ENCODE measurements around the gene GPRIN1.

GPRIN1 gene
- 1.6 to 8.4 (median 5.4) reads per million in 9 experiments for total RNA-seq

DNA sequence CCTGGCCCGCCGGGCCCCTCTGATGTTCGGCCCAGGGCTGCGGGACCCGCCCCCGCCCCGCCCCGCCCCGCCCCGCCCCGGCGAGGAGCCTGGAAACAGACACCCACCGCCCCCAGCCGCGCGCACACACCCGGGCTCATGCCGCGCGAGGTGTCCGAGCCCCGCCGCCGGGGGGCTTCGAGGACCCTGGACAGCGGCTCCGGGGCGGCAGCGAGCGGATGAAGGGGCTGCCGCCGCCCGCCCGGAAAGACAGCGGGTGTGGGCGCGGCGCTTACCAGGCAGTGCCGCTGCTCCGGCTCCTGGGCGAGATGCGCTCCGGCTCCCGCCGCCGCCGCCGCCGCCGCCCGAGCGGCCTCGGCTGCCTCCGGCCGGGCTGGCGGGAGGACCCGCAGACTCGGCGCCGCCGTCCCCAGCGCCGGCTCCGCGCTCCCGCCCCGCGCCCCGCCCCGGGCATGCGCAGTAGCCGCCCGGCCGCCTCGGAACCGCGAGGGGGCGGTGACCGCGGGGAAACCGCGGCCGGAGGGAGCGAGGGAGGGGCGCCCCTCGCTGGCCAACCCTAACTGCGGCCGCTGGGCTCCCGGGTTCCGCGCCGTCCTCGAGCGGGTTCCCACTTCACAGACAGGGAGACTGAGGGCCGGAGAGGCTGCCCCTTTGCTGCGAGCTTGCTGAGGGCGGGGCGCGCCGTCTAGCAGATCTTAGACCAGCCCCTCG lies at the start of gene GPRIN1:
GPRIN1 (minus strand) TSS at position 433 of the 711 bp plus-strand sequence. CDS start 10,322 bp downstream, outside the sequence.
- Mint-ChIP-seq H3K4me1 (ENCODE audit: low read depth in 2 of 2) (peaks cover 10 to 13% of the 10 kb centered on the region in 2 donors), H3K36me3 (ENCODE audit: insufficient read depth) (peaks cover 21% of the 10 kb centered on the region), H3K27ac (peak within 1 kb of the TSS in 1 of 2 donors; percentile 76), H3K27me3 (peaks cover 22 to 24% of the 10 kb centered on the region in 2 donors), H3K4me3 (peak within 1 kb of the TSS; percentile 82 to 91), H3K9me3 (no peaks in the 10 kb centered on the region)
- DNase-seq (peak; percentile 25 to 39 (median 30)), ATAC-seq (replicated peaks) (peak; percentile 76)

DNA sequence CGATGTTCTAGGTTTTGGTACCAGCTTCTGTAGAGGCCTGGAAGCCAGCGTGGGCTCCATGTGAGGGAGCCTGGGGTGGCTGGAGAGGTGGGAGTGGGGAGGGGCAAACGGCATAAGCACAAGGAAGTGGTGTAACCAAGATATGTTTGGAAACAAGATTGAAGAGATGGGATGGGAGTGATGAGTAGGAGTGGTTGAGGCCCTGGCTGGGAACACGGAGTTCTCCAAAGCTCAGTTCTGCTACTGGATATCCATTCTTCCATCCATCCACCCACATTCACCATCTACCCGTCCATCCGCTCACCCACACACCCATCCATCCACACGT lies 49.5 kb upstream of the GPRIN1 start:
- Mint-ChIP-seq H3K9me3 (no peaks in the 10 kb centered on the region), H3K27me3 (peaks cover 17 to 29% of the 10 kb centered on the region in 2 donors), H3K36me3 (ENCODE audit: insufficient read depth) (peaks cover 11% of the 10 kb centered on the region), H3K27ac (peak overlapping the region; percentile 75 to 87), H3K4me1 (ENCODE audit: low read depth in 2 of 2) (peaks cover 28 to 32% of the 10 kb centered on the region in 2 donors), H3K4me3 (peak overlapping the region; percentile 76 to 83)
- ATAC-seq (replicated peaks) (no peak), DNase-seq (no peak)

DNA sequence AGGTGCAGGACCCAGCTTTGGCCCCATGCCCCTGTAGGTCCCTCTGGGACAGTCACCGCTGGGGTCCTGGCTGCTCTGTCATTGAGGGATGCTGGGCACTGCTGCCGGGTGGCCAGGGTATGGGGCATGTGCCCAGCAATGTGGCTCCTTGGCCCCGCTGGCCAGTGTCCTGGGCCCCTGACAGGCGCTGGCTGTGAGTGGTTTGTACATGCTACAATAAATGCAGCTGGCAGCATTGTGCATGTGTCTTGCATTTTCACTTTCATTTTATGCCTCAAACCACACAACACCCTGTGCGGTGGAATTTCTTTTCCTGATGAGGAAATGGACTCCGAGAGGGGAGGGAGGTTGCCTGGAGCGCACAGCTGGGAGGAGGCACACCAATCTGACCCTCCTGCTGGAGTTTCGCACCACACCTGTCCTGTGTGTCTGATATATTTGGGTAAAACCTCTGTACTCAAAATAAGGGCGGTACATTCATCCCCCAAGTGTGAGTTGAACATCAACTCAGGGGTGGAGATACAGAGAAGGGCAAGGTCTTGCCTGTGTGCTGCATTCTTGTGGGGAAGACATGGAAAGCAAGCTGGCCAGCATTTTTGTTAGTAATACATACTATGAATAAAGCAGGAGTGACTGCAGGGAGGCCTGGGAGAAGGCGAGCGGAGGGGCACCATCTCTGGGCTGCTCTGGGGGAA lies 49.0 kb upstream of the GPRIN1 start:
- peak overlapping the region; percentile 75 to 87 for H3K27ac Mint-ChIP-seq
- H3K4me1 Mint-ChIP-seq (ENCODE audit: low read depth in 2 of 2) = peaks cover 28 to 32% of the 10 kb centered on the region in 2 donors
- peak overlapping the region; percentile 76 to 83 for H3K4me3 Mint-ChIP-seq
- H3K36me3 Mint-ChIP-seq (ENCODE audit: insufficient read depth) = peaks cover 11% of the 10 kb centered on the region
- DNase-seq (no peak), ATAC-seq (replicated peaks) (peak; percentile 41)
- H3K9me3 Mint-ChIP-seq = no peaks in the 10 kb centered on the region
- peaks cover 12 to 24% of the 10 kb centered on the region in 2 donors for H3K27me3 Mint-ChIP-seq

DNA sequence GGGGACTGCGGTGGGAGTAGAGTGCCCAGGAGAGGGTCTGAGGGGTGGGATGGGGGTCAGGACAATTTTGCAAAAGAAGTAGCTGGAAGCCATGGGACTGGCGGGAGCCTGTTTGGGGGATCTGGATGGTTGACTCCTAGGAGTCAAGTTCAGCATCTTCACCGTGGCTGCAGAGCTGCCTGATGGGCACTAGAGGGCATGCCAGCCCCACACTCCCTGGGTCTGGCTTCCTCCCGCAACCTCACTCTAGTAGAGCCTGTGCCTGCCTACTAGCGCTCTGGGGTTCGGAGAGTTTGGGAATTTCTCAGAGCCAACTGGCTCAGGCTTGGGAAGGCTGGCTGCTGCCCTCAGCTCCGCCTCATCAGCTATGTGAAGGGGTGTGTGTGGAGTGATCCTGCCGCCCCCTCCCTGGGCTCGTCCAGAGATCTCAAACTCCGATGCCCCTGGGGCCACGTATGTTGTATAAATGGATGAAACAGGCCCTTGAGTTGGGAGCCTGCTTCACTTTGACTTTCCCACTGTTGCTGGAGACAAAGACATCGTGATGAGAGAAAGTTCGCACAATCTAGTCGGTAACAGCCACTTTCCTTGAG lies 48.1 kb upstream of the GPRIN1 start:
- H3K27me3 Mint-ChIP-seq = peaks cover 5 to 16% of the 10 kb centered on the region in 2 donors
- H3K4me3 Mint-ChIP-seq = peak overlapping the region; percentile 76 to 83
- ATAC-seq (replicated peaks) = peak; percentile 61
- H3K9me3 Mint-ChIP-seq = no peaks in the 10 kb centered on the region
- H3K4me1 Mint-ChIP-seq (ENCODE audit: low read depth in 2 of 2) = peaks cover 36 to 40% of the 10 kb centered on the region in 2 donors
- peak; percentile 56 to 62 (median 57) for DNase-seq
- peaks cover 11% of the 10 kb centered on the region for H3K36me3 Mint-ChIP-seq (ENCODE audit: insufficient read depth)
- no peak overlapping the region for H3K27ac Mint-ChIP-seq

DNA sequence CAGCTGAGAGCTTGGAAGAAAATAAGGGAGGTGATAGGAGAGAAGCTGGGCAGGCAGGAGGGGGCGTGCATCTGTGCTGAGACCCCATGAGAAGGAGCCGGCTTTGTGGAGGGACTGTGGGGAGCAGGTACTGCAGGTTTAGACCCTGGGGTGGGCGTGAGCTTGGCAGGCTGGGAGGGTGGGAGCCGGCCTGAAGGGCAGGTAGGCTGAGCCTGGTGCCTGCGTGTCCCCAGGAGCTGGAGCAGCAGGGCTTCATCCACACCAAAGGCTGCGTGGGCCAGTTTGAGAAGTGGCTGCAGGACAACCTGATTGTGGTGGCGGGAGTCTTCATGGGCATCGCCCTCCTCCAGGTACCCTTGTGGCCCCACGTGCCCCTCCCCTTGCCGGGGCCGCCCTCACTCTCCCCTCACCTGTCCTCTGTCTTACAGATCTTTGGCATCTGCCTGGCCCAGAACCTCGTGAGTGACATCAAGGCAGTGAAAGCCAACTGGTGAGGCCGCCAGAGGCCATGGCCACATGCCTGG lies 46.6 kb upstream of the GPRIN1 start:
- Mint-ChIP-seq H3K36me3 (ENCODE audit: insufficient read depth) (peaks cover 11% of the 10 kb centered on the region), H3K9me3 (no peaks in the 10 kb centered on the region), H3K4me1 (ENCODE audit: low read depth in 2 of 2) (peaks cover 51 to 52% of the 10 kb centered on the region in 2 donors), H3K27ac (peak overlapping the region in 1 of 2 donors; percentile 65), H3K27me3 (peaks cover 2 to 4% of the 10 kb centered on the region in 2 donors), H3K4me3 (no peak overlapping the region)
- ATAC-seq (replicated peaks) = no peak
- DNase-seq = no peak

DNA sequence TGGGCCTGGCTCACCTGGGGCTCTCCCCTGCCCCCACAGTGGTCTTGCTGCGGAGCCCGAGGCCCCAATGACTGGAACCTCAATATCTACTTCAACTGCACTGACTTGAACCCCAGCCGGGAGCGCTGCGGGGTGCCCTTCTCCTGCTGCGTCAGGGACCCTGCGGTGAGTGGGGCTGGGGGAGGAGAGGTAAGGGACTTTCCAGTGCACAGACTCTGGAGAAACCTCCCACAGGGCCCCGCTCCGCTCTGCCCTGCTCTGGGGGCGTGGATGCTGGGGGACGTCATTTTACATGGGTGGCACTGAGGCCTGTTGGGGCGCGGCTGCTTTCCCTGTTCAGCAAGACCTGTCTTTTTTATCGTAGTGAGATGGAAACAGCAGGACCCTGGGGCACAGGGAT lies 44.9 kb upstream of the GPRIN1 start:
- Mint-ChIP-seq H3K27ac (peak overlapping the region in 1 of 2 donors; percentile 32), H3K27me3 (no peaks in the 10 kb centered on the region), H3K4me1 (ENCODE audit: low read depth in 2 of 2) (peaks cover 56 to 59% of the 10 kb centered on the region in 2 donors), H3K36me3 (ENCODE audit: insufficient read depth) (peaks cover 11% of the 10 kb centered on the region), H3K4me3 (no peak overlapping the region), H3K9me3 (no peaks in the 10 kb centered on the region)
- ATAC-seq (replicated peaks) = no peak
- no peak for DNase-seq

DNA sequence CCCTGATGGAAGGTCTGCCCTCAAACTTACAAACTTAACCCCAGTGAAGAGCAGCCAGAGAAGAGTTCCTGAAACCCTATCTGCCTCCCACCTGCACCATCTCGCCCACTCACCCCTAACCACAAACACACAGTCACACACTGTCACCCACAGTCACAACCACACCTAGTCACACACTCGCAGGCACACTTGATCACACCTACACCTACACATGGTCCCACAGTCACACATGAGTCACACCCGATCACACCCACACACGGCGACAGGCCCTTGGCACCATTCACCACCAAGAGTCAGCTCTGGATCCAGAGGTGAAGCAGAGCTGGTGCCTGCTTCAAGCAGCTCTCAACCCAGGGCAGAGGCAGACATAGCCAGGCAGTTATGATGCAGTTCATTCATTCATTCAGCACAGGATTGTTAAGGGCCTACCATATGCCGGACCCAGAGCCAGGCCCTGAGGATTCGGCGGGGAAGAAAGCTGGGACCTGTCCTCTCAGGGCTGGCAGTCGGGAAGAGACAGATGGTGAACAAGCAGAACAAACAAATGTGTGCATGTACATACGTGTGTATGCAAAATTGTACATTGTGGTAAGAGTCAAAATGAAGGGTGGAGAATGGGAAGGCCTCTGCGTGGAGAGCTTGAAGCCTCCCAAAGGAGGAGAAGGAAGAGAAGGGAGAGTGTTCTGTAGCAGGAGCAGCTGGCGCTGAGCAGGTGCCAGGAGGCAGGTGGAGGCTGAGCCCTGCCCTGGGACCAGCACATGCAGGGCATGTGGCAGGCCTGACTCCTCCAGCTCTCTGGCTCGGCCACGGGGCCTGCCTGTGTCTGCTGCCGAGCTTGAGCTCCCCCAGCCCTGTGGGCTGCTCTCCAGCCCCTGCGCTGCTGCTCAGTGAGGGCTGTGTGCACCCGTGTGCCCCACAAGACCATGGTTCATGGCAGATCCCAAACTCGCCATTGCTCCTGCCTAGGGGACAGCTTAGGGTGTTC lies 43.7 kb upstream of the GPRIN1 start:
- Mint-ChIP-seq H3K36me3 (ENCODE audit: insufficient read depth) (peaks cover 18% of the 10 kb centered on the region), H3K9me3 (no peaks in the 10 kb centered on the region), H3K27me3 (no peaks in the 10 kb centered on the region), H3K4me1 (ENCODE audit: low read depth in 2 of 2) (peaks cover 55 to 65% of the 10 kb centered on the region in 2 donors), H3K4me3 (peak overlapping the region; percentile 5 to 44), H3K27ac (peak overlapping the region; percentile 73 to 89)
- DNase-seq (peak; percentile 26 to 33 (median 27)), ATAC-seq (replicated peaks) (peak; percentile 63)

DNA sequence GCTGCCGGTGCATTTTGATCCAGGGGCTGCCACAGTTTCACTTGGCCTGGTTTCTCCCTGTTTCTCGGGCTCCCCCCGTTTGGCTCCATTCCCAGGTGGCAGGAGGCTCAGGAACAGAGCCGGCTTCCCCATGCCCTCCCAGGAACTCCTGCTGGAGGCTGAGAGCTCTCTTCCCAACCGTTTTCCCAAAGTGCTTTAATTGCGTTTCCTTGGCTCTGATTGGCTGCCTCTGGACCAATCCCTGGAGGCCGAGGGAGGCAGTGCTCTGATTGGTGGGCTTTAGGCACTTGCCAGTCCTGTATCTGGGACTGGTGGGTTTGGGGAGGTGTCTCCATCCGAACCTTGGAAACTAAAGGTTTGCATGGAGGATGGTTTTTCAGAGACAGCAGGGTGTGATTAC lies 42.2 kb upstream of the GPRIN1 start:
- ATAC-seq (replicated peaks) (no peak), DNase-seq (no peak)
- H3K4me3 Mint-ChIP-seq = no peak overlapping the region
- H3K4me1 Mint-ChIP-seq (ENCODE audit: low read depth in 2 of 2) = peaks cover 54 to 60% of the 10 kb centered on the region in 2 donors
- H3K27me3 Mint-ChIP-seq = no peaks in the 10 kb centered on the region
- H3K9me3 Mint-ChIP-seq = no peaks in the 10 kb centered on the region
- H3K27ac Mint-ChIP-seq = peak overlapping the region; percentile 25 to 73
- peaks cover 16% of the 10 kb centered on the region for H3K36me3 Mint-ChIP-seq (ENCODE audit: insufficient read depth)

DNA sequence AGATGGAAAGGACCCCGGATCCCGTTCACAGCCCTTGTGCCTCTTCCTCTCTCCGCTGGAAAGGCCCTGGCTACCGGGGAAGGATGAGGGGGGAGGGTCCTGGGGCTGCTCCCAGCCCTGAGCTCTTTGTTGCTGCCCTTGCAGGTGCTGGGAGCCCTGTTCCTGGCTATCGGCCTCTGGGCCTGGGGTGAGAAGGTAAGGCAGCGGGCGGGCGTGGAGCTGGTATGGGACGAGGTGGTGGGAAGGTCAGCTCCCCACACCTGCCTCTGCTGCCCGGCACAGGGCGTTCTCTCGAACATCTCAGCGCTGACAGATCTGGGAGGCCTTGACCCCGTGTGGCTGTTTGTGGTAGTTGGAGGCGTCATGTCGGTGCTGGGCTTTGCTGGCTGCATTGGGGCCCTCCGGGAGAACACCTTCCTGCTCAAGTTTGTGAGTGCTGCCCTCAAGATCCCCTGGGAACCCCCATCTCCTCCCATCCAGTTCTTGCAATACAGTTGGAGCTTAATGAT lies 41.6 kb upstream of the GPRIN1 start:
- H3K4me3 Mint-ChIP-seq = peak overlapping the region; percentile 9 to 29
- no peak for ATAC-seq (replicated peaks)
- no peaks in the 10 kb centered on the region for H3K27me3 Mint-ChIP-seq
- no peak for DNase-seq
- H3K36me3 Mint-ChIP-seq (ENCODE audit: insufficient read depth) = peaks cover 16% of the 10 kb centered on the region
- H3K9me3 Mint-ChIP-seq = no peaks in the 10 kb centered on the region
- peak overlapping the region; percentile 25 to 73 for H3K27ac Mint-ChIP-seq
- peaks cover 58 to 65% of the 10 kb centered on the region in 2 donors for H3K4me1 Mint-ChIP-seq (ENCODE audit: low read depth in 2 of 2)

DNA sequence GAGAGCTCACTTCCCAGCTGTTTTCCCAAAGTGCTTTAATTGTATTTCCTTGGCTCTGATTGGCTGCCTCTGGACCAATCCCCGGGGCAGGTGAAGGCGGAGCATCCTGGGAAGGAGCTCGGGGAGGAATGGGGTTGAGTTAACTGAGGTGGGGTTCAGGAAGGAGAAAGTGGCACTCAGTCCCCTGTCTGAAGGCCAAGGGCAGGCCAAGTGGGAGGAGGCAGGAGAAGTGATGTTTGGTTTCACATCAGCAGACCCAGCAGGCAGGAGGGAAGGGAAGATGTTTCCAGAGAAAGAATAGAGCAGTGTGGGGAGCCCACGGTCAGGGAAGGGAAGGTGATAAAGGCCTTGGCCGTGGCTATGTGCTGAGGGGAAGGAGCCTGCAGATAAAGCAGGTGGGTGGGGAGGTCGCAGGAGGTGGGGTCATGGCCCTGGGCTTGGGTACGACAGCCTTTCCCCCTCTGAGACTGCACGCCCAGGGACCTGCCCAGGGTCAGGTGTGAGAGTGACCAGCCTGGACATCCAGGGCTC lies 40.5 kb upstream of the GPRIN1 start:
- H3K27ac Mint-ChIP-seq = peak overlapping the region; percentile 66 to 73
- peaks cover 11% of the 10 kb centered on the region for H3K36me3 Mint-ChIP-seq (ENCODE audit: insufficient read depth)
- H3K27me3 Mint-ChIP-seq = no peaks in the 10 kb centered on the region
- no peak for DNase-seq
- H3K4me3 Mint-ChIP-seq = peak overlapping the region in 1 of 2 donors; percentile 15
- H3K9me3 Mint-ChIP-seq = no peaks in the 10 kb centered on the region
- H3K4me1 Mint-ChIP-seq (ENCODE audit: low read depth in 2 of 2) = peaks cover 65 to 72% of the 10 kb centered on the region in 2 donors
- no peak for ATAC-seq (replicated peaks)

DNA sequence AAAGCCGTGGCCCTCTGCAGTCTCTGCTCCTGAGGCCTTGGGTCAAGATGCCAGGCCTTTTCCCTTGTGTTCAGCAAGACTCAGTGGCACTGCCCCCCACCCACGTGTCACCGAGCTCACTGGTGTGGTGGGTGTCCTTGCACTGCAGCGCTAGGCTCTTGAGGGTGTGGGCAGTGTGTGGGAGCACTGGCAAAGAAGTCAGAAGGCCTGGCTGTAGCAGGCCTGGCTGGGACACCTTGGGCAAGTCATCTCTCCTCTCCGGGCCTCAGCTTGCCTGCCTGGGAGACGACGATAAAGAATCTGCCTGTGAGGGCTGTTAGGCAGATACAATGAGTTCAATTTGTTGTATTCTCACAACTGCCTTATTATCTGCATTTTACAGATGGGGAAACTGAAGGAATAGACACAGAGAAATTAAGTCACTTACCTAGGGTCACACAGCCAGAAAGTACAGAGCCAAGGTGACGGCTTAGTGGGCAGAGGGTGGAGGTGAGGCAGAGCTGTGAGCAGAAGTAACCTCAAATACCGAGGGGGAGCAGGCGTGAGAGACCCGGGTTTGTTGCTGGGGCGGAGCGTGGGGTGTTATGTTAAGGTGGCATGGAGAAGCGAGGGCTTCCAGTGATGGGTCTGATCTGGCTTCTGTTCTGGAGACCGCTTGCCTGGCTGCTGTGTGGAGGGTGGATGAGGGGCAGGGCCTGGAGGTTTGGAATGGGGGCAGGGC lies 38.7 kb upstream of the GPRIN1 start:
- ATAC-seq (replicated peaks) (peak; percentile 52), DNase-seq (peak; percentile 44 to 53 (median 49))
- peaks cover 14% of the 10 kb centered on the region for H3K36me3 Mint-ChIP-seq (ENCODE audit: insufficient read depth)
- H3K9me3 Mint-ChIP-seq = no peaks in the 10 kb centered on the region
- peak overlapping the region; percentile 82 to 91 for H3K4me3 Mint-ChIP-seq
- H3K27ac Mint-ChIP-seq = peak overlapping the region; percentile 55 to 90
- H3K27me3 Mint-ChIP-seq = no peaks in the 10 kb centered on the region
- peaks cover 63 to 65% of the 10 kb centered on the region in 2 donors for H3K4me1 Mint-ChIP-seq (ENCODE audit: low read depth in 2 of 2)

Data from effector memory CD8-positive, alpha-beta T cell (primary cell).